Pancreas (tissue), 10 donors: ENCODE measurements around the gene FAM222A. TPM values are rescaled to one million over a fixed set of nuclear protein-coding genes. Genes with fewer than 3 reads are reported as not detected.
A peak's percentile ranks its signal among the peaks of the same experiment; 100 is the strongest.

ENCODE experiments used
- ATAC-seq, 4 donors: fragments of 200-7000 bp; cut with Tn5 transposase; one replicate each; pipeline versions ENCODE4 v1.8.0 to v1.9.1; 2020; ENCODE audit warnings: mild to moderate bottlenecking in 4 of 4, moderate library complexity in 4 of 4
- DNase-seq, 6 donors: peaks; one replicate each; pipeline ENCODE4 v3.0.0-alpha.2; 2020
- FAIRE-seq: peaks from 2 replicates; lab custom pipeline; 2012; peaks lifted over from hg19 to GRCh38; lab: Jason Lieb, UNC
- H3K27ac ChIP-seq, 4 donors: fragments of 200-600 bp; sonication (generic); 1 replicate in 3 of 4; 2 replicates in 1 of 4; pipeline versions ENCODE4 v1.5.0 to v1.8.0; 2020
- H3K27me3 ChIP-seq, 4 donors: fragments of 200-600 bp; one replicate each; pipeline ENCODE4 v1.8.0; 2021
- H3K36me3 ChIP-seq, 3 donors: fragments of 200-600 bp; sonication (generic) in 1 of 3; one replicate each; pipeline versions ENCODE4 v1.5.0 to v1.8.0; 2020 to 2021
- H3K4me1 ChIP-seq, 3 donors: fragments of 200-600 bp; one replicate each; pipeline ENCODE4 v1.8.0; 2021
- H3K4me3 ChIP-seq, 4 donors: fragments of 200-600 bp; sonication (generic) in 2 of 4; one replicate each; pipeline versions ENCODE4 v1.5.0 to v1.8.0; 2020 to 2021
- H3K9me3 ChIP-seq, 4 donors: fragments of 200-600 bp; one replicate each; pipeline ENCODE4 v1.8.0; 2021
- WGBS, 2 donors: extraction: QIAGEN DNeasy Blood & Tissue Kit; methylation state at CpG; one replicate each; pipeline ENCODE4 v1.1.7; 2013; 5-methylcytosine and 5-hydroxymethylcytosine counted together
- intact Hi-C, 3 donors: fragments of 100-400 bp; cut with DNase I; formaldehyde crosslinking; loops; one replicate each; pipeline versions ENCODE4 v1.11.1 to v1.14.2; 2022
- polyA plus RNA-seq, 2 donors: library from polyadenylated mRNA; stranded (reverse); fragments of 200-250 nt; gene quantifications; one replicate each; pipeline ENCODE4 v1.2.3, GENCODE V29; 2013
- total RNA-seq, 6 donors: library from RNA; stranded (reverse); fragmentation: NEBNext Ultra II Directional in 4 of 6; extraction: Animal tissue kit (Norgen Biotek cat#: 25700) in 4 of 6; gene quantifications; one replicate each; pipeline versions ENCODE4 v1.2.1 to v1.2.4, GENCODE V29; 2021 to 2023
- TF ChIP-seq, protein P1 (sequence below), 4 donors: fragments of 200-600 bp; sonication (generic) in 3 of 4; IDR thresholded peaks; one replicate each; pipeline versions ENCODE4 v1.5.0 to v1.8.0; 2021; ENCODE audit warnings: antibody characterized with exemption in 4 of 4
- donor health status: healthy with polysubstance abuse.
- donor health status: DM: no; HTN: no; CAD: no; lungs with moderate emphysema.
- donor health status: DM: no; HTN: no; CAD: no.
- donor health status: control.
- donor health status: control.
- donor health status: Bipolar disorder and iron deficiency.
- donor health status: DM: yes; HTN: yes; CAD: no.
- donor health status: DM: no; HTN: no; CAD: no.
- donor health status: DM: no; HTN: no; CAD: no.
- donor health status: DM: yes; HTN: yes; CAD: no.

FAM222A gene
- total and polyA plus RNA-seq, 8 donors, result 2.1 to 14.6 (median 3.8) TPM

DNA sequence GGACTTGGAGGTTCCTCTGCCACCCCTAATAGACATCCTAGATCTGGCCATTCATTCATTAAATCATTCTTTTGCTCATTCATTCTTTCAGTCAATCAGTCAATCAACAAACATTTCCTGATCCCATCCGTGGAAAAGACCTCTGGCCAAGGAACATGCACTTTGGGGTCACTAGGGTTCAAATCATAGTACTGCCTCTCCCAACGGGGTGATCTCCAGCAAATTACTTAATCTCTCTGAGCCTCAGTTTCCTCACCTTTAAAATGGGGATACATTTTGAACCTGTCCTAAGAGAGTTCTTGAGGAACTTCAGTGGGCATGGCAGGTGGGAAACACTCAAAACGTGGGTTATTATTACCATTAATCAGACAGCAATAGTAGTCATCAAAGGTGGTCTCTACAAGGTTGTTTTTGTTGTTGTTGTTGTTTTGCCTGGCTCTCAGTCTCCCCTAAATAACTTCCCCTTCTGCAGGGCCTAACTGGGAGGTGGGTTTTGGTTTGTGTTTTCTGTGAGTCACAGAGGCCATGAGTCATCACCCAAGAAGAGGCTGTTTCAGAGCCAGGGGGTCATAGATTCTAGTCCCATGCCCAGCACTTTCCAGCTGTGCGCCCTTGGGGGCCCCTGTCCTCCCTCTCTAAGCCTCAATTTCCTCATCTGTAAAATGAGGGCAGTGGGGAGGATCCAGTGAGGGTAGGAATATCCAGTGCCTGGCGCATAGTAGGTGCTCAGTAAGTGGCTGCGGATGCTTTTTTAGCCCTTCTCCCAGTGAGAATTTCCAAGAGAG is 16.9 kb upstream of the FAM222A start:
- TF ChIP-seq, protein P1, sequence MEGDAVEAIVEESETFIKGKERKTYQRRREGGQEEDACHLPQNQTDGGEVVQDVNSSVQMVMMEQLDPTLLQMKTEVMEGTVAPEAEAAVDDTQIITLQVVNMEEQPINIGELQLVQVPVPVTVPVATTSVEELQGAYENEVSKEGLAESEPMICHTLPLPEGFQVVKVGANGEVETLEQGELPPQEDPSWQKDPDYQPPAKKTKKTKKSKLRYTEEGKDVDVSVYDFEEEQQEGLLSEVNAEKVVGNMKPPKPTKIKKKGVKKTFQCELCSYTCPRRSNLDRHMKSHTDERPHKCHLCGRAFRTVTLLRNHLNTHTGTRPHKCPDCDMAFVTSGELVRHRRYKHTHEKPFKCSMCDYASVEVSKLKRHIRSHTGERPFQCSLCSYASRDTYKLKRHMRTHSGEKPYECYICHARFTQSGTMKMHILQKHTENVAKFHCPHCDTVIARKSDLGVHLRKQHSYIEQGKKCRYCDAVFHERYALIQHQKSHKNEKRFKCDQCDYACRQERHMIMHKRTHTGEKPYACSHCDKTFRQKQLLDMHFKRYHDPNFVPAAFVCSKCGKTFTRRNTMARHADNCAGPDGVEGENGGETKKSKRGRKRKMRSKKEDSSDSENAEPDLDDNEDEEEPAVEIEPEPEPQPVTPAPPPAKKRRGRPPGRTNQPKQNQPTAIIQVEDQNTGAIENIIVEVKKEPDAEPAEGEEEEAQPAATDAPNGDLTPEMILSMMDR (IDR thresholded peaks at IDR 0.05), result no peak
- no peak for FAIRE-seq
- H3K27ac ChIP-seq, result no peak overlapping the region

DNA sequence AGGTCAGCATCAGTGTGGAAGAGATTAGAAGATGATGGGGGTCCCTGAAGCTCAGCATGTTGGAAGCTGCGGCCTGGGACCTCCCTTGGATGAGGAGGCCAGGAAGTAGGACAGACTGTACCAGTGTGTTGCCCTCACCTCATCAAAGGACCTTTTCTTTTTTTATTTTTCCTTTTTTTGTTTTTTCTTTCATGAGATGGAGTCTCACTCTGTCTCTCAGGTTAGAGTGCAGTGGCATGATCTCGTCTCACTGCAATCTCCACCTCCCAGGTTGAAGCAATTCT is 16.4 kb upstream of the FAM222A start:
- WGBS, 2 donors, result 84 to 97% methylated on average over 2 of the region's 2 CpGs
- Histone ChIP-seq H3K27ac (no peak overlapping the region), H3K4me1 (no peaks in the 10 kb centered on the region), H3K27me3 (no peaks in the 10 kb centered on the region), H3K4me3 (no peak overlapping the region), H3K36me3 (no peaks in the 10 kb centered on the region), H3K9me3 (no peaks in the 10 kb centered on the region)
- DNase-seq (no peak), FAIRE-seq (no peak), ATAC-seq (no peak)
- TF ChIP-seq, protein P1 (IDR thresholded peaks at IDR 0.05), result no peak
- intact Hi-C loops, result no loop called here

More for the DNA sequence above, 16.9 kb upstream of the FAM222A start:
- ATAC-seq (no peak), DNase-seq (no peak)
- no peaks in the 10 kb centered on the region for H3K4me1 ChIP-seq
- no peaks in the 10 kb centered on the region for H3K36me3 ChIP-seq
- H3K27me3 ChIP-seq, result no peaks in the 10 kb centered on the region
- no peak overlapping the region for H3K4me3 ChIP-seq
- intact Hi-C loops, result no loop called here
- 55 to 69% methylated on average over 6 of the region's 6 CpGs for WGBS, 2 donors
- no peaks in the 10 kb centered on the region for H3K9me3 ChIP-seq

DNA sequence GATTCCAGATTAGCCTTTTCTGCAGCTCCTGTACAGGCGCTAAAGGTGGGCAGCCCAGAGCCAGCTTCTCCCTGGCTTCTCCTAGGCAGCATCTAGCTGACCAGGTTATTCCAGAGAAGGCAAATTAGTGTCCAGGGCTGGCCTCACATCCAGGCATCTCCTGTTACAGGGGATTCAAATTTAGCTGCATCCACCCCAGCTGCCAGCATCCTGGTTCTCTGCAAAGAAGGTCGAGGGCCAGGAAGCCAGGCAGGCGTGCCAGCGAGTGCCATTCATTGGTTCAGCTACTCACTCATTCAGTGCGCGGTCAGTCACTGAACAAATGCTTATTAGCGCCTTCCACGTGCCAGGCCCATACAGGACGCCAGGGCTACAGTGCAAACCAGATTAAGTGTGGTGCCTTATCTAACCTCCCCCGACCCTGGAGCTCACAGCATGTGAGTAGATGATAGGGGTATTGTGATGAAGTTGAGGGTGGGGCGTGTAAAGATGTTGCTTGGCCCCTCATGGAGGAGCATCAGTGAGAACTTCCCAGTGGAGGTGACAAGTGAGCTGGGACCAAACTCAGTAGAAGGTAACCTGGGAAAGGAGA is 15.7 kb upstream of the FAM222A start:
- Histone ChIP-seq H3K36me3 (no peaks in the 10 kb centered on the region), H3K4me1 (no peaks in the 10 kb centered on the region), H3K4me3 (no peak overlapping the region), H3K27me3 (no peaks in the 10 kb centered on the region), H3K27ac (no peak overlapping the region), H3K9me3 (no peaks in the 10 kb centered on the region)
- FAIRE-seq (no peak), ATAC-seq (no peak), DNase-seq (no peak)
- intact Hi-C loops, result no loop called here
- TF ChIP-seq, protein P1 (IDR thresholded peaks at IDR 0.05), result no peak
- 77 to 79% methylated on average over 11 of the region's 11 CpGs for WGBS, 2 donors

DNA sequence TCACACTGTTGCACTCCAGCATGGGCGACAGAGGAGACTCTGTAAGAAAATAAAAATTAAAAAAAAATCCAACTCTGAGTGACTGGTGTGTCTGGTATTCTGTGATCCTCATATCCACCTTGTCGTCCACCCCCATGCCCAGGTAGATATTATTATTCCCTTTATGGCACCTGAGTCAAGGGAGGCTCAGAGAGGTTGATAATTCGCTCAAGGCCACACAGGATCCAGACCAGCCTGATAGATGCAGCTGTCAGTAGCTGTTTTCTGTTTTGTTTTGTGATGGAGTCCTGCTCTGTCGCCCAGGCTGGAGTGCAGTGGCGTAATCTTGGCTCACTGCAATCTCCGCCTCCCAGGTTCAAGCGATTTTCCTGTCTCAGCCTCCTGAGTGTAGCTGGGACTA is 14.8 kb upstream of the FAM222A start:
- TF ChIP-seq, protein P1 (IDR thresholded peaks at IDR 0.05), result no peak
- ATAC-seq (no peak), DNase-seq (no peak), FAIRE-seq (no peak)
- 90 to 93% methylated on average over 7 of the region's 7 CpGs for WGBS, 2 donors
- intact Hi-C loops, result no loop called here
- no peaks in the 10 kb centered on the region for H3K36me3 ChIP-seq
- H3K9me3 ChIP-seq, result no peaks in the 10 kb centered on the region
- H3K27ac ChIP-seq, result no peak overlapping the region
- H3K4me3 ChIP-seq, result no peak overlapping the region
- no peaks in the 10 kb centered on the region for H3K27me3 ChIP-seq
- no peaks in the 10 kb centered on the region for H3K4me1 ChIP-seq

DNA sequence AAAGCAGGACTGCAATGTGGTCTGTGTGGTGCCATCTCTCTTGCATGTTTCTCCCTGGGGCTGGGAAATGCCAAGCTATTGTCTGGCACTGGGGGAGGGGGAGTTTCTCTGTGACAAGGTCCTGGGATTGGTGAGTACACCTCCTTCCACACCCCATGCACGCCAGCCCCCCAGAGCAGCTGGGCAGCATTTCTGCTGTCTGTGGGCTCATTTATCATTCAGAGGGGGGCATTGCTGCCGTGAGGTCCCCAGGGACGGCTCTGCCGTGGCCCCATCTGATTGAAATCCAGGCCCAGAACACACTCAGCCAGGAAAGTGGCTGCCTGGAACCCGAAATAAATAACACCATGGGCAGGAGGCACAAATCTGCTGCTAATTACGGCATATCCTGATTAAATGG is 12.6 kb upstream of the FAM222A start:
- H3K4me3 ChIP-seq, result no peak overlapping the region
- no peaks in the 10 kb centered on the region for H3K36me3 ChIP-seq
- WGBS, 2 donors, result 59 to 60% methylated on average over 6 of the region's 6 CpGs
- TF ChIP-seq, protein P1 (IDR thresholded peaks at IDR 0.05), result no peak
- H3K4me1 ChIP-seq, result no peaks in the 10 kb centered on the region
- ATAC-seq (peak in 1 of 4 donors; percentile 28), DNase-seq (no peak), FAIRE-seq (no peak)
- intact Hi-C loops, result no loop called here
- H3K27ac ChIP-seq, result no peak overlapping the region
- H3K9me3 ChIP-seq, result no peaks in the 10 kb centered on the region
- H3K27me3 ChIP-seq, result no peaks in the 10 kb centered on the region
